ENCODE results near the gene ABCB10.

Gene ABCB10

GRCh38 chr1:229470406-229471043, 88.0 kb downstream of the ABCB10 start:
- DNase-seq = no peak

- DNase-seq = no peak
Observed at GRCh38 chr1:229466887-229467286, 91.6 kb downstream of the ABCB10 start.

Measured in DMS 273 treated with DMSO at 0.1 percent for 48 hours (cell line).